ENCODE results near the gene RCCD1.

DNA sequence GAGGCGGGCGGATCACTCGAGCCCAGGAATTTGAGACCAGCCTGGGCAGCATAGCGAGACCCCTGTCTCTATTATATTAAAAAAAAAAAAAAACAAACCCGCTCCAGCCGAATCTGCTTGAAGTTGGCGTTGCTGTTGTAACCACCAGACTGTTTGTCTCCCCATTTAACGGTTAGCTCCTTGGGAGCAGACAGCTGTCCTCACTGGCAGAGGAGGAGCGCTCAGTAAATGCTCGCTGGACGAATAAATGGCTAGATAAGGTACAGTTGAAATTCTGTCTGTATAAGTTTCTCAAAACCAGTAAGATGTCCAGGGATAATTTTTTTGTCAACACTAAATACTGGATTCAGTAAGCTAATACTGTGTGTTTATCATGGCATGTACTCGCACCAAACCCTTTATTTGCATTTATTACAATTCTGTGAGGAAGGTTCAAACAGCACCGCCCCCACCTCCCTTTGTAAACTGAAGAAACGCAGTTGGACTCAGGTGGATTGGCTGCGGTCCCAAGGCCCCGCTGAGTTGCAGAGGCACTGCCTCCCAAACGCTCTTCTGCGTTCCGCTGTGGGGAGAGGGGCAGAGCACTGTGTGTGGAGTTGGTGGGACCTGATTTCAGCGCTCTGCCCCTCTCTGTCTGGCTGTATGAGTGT lies 1.1 kb downstream of the RCCD1 start:
- TF ChIP-seq, protein P1, sequence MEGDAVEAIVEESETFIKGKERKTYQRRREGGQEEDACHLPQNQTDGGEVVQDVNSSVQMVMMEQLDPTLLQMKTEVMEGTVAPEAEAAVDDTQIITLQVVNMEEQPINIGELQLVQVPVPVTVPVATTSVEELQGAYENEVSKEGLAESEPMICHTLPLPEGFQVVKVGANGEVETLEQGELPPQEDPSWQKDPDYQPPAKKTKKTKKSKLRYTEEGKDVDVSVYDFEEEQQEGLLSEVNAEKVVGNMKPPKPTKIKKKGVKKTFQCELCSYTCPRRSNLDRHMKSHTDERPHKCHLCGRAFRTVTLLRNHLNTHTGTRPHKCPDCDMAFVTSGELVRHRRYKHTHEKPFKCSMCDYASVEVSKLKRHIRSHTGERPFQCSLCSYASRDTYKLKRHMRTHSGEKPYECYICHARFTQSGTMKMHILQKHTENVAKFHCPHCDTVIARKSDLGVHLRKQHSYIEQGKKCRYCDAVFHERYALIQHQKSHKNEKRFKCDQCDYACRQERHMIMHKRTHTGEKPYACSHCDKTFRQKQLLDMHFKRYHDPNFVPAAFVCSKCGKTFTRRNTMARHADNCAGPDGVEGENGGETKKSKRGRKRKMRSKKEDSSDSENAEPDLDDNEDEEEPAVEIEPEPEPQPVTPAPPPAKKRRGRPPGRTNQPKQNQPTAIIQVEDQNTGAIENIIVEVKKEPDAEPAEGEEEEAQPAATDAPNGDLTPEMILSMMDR (IDR thresholded peaks at IDR 0.05): no peak
- TF ChIP-seq KAT7 (CRISPR knock-in tag; IDR thresholded peaks at IDR 0.05; ENCODE audit: borderline replicate concordance) (no peak), RORB (CRISPR knock-in tag; IDR thresholded peaks at IDR 0.05) (no peak), CBFB (CRISPR knock-in tag; IDR thresholded peaks at IDR 0.05; ENCODE audit: low read depth) (no peak), ZNF396 (CRISPR knock-in tag; IDR thresholded peaks at IDR 0.05; ENCODE audit: borderline replicate concordance) (no peak), ELF4 (CRISPR knock-in tag; IDR thresholded peaks at IDR 0.05; ENCODE audit: low read depth) (no peak), SP1 (CRISPR knock-in tag; conservative IDR thresholded peaks at IDR 0.05) (no peak), CREM (CRISPR knock-in tag; IDR thresholded peaks at IDR 0.05) (no peak)
- TF ChIP-seq, protein P2, sequence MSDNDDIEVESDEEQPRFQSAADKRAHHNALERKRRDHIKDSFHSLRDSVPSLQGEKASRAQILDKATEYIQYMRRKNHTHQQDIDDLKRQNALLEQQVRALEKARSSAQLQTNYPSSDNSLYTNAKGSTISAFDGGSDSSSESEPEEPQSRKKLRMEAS (CRISPR knock-in tag; IDR thresholded peaks at IDR 0.05): no peak
- TF ChIP-seq, protein P3, sequence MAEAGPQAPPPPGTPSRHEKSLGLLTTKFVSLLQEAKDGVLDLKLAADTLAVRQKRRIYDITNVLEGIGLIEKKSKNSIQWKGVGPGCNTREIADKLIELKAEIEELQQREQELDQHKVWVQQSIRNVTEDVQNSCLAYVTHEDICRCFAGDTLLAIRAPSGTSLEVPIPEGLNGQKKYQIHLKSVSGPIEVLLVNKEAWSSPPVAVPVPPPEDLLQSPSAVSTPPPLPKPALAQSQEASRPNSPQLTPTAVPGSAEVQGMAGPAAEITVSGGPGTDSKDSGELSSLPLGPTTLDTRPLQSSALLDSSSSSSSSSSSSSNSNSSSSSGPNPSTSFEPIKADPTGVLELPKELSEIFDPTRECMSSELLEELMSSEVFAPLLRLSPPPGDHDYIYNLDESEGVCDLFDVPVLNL (CRISPR knock-in tag; IDR thresholded peaks at IDR 0.05; ENCODE audit: borderline replicate concordance, low read depth): no peak
- TF ChIP-seq, protein P4, sequence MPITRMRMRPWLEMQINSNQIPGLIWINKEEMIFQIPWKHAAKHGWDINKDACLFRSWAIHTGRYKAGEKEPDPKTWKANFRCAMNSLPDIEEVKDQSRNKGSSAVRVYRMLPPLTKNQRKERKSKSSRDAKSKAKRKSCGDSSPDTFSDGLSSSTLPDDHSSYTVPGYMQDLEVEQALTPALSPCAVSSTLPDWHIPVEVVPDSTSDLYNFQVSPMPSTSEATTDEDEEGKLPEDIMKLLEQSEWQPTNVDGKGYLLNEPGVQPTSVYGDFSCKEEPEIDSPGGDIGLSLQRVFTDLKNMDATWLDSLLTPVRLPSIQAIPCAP (CRISPR knock-in tag; IDR thresholded peaks at IDR 0.05): no peak

Data from WTC11 (cell line).